GM18498 (cell line): Measurements from ENCODE around the gene ZNF184.
A peak's percentile ranks its signal among the peaks of the same experiment; 100 is the strongest.

Source experiments
- ATAC-seq: cut with Tn5 transposase; IDR thresholded peaks from one replicate; pipeline ENCODE4 v1.9.1; 2021; ENCODE audit warnings: mild to moderate bottlenecking, moderate library complexity; ENCODE audit not compliant: unreplicated experiment

The ZNF184 gene

DNA sequence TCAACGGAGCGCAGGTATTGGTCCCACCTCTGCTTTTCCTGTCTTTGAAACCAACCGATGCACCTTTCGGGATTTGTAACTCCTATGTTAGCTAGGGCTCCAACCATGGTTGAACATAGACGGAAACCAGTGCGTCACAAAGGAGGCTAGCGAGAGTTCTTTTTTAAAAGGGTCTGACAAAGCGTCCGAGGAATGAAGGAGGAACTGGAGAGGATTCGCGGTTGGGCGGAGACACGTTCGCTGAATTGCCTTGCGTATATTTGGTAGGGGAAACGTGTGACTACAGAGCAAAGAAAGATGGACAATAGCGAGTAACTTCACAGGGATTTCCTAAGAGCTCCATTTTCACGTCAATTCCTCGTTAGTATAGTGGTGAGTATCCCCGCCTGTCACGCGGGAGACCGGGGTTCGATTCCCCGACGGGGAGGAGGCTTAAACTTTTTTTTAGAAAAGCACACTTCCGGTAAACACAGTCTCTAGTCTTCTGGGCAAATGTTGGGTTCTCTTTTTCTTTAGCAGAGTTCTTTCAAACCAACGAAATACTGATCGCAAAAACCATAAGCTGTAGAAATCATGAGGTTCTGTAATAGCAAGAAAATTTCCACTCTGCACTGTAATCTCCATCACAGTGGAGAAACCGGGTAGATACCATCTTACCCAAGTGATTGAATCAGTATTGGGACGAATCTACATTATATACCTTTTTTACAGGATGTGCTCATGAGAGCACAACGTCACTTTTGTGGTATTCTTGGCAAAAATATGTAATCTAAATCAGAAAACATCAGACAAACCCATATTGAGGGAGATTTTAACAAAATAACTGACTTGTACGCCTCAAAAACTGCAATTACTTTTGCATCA is 6.6 kb upstream of the ZNF184 start:
- ATAC-seq, result peak; percentile 65

DNA sequence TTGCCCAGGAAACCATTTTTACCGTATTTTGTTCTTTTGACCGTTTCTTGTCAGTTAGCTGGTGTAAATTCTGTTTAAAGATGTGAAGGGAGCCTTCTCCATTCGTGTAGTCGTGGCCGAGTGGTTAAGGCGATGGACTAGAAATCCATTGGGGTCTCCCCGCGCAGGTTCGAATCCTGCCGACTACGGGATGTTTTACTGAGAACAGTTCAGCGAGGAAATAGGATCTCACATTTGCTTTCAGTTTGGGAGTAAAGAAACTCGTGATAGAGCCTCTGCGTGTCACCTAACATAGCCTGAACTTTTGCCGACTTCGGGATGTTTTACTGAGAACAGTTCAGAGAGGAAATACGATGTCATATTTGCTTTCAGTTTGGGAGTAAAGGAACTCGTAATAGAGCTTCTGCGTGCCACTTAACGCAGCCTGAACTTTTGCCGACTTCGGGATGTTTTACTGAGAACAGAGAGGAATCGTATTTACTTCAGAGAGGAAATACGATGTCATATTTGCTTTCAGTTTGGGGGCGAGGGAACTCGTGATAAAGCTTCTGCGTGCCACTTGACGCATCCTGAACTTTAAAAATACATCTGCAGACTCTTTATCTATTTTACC is 5.9 kb upstream of the ZNF184 start:
- ATAC-seq, result peak; percentile 64

DNA sequence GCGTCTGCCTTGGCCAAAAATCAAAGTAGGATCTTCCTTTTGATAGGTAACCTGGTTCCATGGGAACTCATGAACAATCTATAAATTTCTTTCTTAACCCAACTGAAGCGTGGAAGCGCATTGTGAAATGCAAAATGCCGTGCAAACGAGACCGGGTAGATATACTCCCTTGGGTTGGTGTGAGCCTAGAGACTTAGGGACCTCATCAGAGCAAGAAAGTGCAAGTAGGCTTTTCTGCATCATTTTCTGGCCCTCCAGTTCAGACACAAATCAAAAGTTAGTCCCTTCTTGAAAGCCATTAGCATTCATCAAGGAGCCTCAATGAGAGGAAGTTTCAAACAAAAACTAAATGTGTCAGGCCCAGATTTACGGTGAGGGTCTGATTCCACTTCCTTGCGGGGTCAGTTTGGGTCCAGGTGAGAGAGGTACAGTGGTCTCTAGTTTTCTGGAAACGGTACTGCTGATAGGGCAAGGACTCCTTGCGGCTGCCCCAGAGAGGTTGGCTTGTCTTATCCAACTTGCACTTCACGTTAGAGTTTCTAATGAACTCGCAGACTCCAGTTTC is 5.3 kb upstream of the ZNF184 start:
- ATAC-seq, result peak; percentile 16

- no peak for ATAC-seq
Measured at GRCh38 chr6:27477318-27478013, 4.6 kb upstream of the ZNF184 start.

DNA sequence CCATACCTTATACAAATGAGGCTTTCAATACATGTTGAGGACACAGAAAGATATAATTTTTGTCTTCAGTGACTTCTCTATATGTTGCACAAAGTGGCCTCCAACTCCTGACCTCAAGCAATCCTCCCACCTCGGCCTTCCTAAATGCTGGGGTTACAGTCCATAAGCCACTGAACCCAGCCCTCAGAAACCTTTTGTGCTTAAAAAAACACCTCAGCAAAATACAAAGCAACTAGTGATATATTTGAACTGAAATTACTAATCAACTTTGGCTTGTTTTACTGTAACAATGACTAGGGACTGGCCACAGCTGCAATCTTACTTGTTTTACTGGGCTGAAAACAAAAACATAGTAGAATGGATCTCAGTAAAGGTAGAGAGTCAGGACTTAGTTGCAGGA is 3.2 kb upstream of the ZNF184 start:
- no peak for ATAC-seq

- ATAC-seq, result no peak
Measured at GRCh38 chr6:27474672-27475071, 1.8 kb upstream of the ZNF184 start.

DNA sequence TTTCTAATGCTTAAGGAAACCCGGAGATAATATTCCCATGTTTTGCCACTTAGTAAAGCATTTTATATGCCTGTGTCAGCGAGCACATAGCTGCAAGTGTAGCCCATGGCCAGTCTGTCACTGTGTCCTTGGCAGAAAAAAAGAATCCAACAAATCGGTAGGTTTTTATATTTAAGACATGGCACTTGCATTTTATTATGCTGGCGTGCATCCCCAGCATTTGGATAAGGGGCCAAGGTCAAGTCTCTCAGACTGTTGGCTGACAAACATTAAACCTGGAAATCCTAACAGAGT is 1.2 kb upstream of the ZNF184 start:
- ATAC-seq, result no peak

- peak; percentile 38 for ATAC-seq
Measured at GRCh38 chr6:27472182-27472616, 706 bp downstream of the ZNF184 start.

GRCh38 chr6:27471365-27472115 is 1.4 kb downstream of the ZNF184 start:
- no peak for ATAC-seq

DNA sequence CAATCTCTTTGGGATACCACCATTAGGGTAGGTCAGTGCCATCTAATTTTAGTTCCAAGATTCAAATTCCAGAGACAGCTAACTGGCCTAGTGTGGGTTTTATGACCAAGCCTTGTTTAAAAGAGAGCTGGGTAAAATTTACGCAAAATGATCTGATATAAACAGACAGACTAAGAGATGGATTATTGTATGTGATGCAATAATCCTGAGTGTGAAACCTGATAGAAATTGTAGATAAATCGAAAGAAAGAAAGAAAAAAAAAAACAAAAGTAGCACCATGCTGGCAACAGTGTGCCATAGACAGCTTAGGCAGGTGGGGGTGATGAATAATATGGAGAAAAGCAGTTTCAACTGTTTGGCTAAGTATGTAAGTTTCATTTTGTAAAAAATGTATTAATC is 2.9 kb downstream of the ZNF184 start:
- no peak for ATAC-seq

DNA sequence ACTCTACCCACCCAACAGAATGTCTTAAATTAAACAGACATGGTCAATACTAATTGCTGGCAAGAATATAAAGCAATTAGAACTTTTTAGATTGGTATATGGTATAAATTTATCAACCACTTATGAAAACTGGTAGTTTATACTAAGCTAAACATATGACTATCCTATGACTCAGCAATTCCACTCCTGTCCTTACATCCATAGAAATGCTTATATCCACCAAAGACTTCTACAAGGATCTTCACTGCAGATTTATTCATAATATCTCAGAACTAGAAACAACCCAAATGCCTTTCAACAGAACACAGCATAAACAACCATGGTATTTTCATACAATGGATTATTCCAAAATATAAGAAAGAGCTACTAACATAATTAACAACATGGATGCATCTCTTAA is 4.6 kb downstream of the ZNF184 start:
- ATAC-seq, result no peak

DNA sequence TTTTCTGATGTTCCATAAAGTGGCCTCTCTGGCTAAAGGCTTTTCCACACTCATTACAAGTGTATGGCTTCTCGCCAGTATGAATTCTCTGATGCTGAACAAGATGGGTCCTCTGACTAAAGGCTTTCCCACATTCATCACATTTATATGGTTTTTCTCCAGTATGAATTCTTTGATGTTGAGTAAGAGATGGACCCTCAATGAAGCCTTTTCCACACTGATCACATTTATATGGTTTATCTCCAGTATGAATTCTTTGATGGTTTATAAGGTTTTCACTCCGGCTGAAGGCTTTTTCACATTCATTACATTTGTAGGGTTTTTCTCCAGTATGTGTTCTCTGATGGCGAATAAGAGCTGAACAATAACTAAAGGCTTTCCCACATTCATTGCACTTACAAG is 20.4 kb downstream of the ZNF184 start:
- no peak for ATAC-seq

DNA sequence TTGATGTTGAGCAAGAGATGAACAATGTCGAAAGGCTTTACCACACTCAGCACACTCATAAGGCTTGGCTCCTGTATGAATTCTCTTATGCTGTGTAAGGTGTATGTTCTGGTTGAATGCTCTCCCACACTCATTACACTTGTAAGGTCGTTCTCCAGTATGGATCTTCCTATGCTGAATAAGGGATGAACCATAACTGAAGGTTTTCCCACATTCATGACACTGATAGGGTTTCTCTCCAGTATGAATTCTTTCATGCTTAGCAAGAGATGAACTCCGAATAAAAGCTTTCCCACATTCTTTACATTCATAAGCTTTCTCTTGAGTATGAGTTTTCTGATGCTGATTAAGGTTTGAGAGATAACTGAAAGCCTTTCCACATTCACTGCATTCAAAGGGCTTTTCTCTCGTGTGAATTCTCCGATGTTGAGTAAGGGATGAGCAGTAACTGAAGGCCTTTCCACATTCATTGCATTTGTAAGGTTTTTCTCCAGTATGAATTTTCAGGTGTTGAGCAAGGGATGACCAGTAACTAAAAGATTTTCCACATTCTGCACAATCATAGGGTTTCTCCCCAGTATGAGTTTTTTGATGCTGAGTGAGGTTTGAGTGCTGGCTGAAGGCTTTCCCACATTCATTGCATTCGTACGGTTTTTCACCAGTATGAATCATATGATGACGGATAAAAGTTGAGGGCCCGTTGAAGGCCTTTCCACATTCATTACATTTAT is 21.1 kb downstream of the ZNF184 start:
- no peak for ATAC-seq

GRCh38 chr6:27448456-27448855 is 24.4 kb downstream of the ZNF184 start:
- no peak for ATAC-seq

DNA sequence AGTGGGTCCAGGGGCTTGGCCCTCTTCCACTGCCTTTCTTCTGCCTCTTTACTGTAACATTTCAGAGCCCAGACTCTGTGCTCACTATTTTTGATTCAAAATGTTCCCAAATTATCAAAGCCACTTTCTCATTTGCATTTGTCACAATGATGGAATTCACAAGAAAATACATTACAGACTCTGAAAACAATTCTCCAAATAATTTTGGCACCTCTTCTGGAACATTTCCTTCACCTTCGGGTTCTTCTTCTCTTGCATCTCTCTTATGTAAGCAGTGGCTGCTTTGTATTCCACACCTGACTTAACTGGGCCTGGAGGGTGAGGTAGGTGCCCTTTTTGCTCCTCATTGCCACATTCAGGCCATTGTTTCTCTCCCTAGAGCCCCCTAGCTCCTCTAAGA is 30.0 kb downstream of the ZNF184 start:
- ATAC-seq, result no peak

DNA sequence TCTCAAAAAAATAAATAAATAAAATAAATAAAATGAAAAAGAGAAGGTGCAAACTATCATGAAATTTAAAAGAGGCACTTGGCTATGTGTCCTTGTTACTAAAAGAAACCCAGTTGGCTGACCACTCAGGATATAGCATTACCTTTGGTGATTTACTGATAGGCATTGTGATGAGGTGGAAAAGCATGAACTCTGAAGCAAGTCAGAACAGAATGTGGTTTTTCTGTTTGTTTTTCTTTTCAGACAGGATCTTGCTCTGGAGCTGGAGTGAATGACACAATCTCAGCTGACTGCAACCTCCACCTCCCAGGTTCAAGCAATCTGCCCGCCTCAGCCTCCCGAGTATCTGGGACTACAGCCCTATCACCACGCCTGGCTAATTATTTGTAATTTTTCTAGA is 31.9 kb downstream of the ZNF184 start:
- no peak for ATAC-seq

- no peak for ATAC-seq
Measured at GRCh38 chr6:27439371-27439770, 33.5 kb downstream of the ZNF184 start.

- ATAC-seq, result no peak
Measured at GRCh38 chr6:27433714-27434113, 39.2 kb downstream of the ZNF184 start.

DNA sequence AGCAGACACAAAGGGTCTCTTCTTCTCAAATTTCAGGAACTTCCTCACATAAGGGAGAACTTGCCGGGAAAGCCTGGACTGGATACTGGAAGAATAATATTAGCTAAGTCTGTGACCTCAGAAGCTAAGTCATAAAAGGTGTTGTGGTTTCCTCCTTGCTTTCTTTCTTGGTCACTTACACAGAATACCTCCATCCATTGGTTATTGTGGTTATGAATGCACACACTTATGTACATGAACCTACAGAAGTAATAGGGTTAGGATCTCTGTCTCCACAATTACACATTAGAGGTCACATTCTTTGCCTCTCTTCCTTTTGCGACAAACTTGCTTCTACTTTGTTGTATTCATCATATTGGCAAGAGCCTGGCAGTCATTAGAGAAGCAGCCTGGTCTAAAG is 43.9 kb downstream of the ZNF184 start:
- no peak for ATAC-seq

DNA sequence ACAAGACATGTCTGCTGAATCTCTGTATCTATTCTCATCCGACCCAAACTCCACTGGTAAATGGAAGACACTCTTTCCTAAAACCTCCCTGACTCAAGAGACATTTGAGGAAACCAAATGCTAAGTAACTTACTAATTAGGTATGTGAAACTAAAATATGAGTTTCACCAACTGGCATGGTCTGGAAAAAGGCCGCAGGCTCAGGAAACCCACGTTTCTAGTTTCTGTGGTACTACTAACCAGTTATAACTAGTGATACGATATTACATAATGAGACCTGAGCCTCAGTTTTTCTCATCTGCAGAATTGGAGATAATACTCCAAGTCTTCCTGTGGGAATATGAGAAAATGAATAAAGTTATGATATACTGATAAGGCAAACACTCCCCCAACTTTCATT is 44.4 kb downstream of the ZNF184 start:
- ATAC-seq, result no peak
